ENCODE measurements around the gene SCUBE3. TPM values are rescaled to one million over a fixed set of nuclear protein-coding genes. Genes with fewer than 3 reads are reported as not detected.

SCUBE3 gene
- total and polyA plus RNA-seq, 2 of the 8 experiments (the other 6 are each of a cell fraction or from before 2014, with no cell fraction given): 0.80 to 1.0 TPM

- TF ChIP-seq CHD7 (IDR thresholded peaks at IDR 0.05; ENCODE audit: insufficient replicate concordance, low read length) (no peak), SIX5 (IDR thresholded peaks at IDR 0.05; ENCODE audit: low read depth, low read length) (no peak), KDM4A (IDR thresholded peaks at IDR 0.05; ENCODE audit: low read depth, low read length, severe bottlenecking) (no peak), CTBP2 (IDR thresholded peaks at IDR 0.05; ENCODE audit: borderline replicate concordance, insufficient read depth, insufficient read length, low read length) (no peak), NANOG (IDR thresholded peaks at IDR 0.05; ENCODE audit: insufficient read depth, low read depth, low read length, poor library complexity, severe bottlenecking) (no peak), ZNF274 (IDR thresholded peaks at IDR 0.05; ENCODE audit: borderline replicate concordance, extremely low read depth, low read length) (no peak), TAF1 (IDR thresholded peaks at IDR 0.05; ENCODE audit: low read depth, low read length) (no peak), SIRT6 (IDR thresholded peaks at IDR 0.05; ENCODE audit: low read length) (no peak), JUN (IDR thresholded peaks at IDR 0.05; ENCODE audit: low read depth, low read length) (no peak)
Measured at GRCh38 chr6:35298625-35299140, 84.9 kb downstream of the SCUBE3 start (continued).

All from H1 (cell line).